ENCODE measurements around the gene ATP2B2. TPM values are rescaled to one million over a fixed set of nuclear protein-coding genes. Genes with fewer than 3 reads are reported as not detected.

The ATP2B2 gene
- total RNA-seq, 4 donors from 2014 or later: 0.31 to 2.9 (median 1.8) TPM

DNA sequence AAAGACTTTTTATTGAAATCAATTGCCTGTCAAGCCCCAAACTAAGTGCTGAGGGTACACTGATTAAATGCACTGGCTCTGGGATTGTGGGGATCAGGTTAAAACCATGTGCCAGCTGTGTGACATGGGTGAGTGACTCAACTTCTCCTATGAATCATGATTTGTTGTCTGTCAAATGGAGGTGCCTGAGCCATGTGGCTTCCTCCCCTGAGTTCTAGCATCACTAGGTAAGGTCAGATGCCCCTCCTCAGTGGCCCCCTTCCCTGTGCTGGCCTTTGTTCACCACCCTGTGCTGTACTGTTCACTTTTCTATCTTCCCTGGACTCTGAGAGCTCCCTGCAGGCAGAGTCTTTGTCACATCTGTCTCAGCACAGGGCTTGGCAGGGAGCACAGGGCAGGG lies 43.6 kb upstream of the ATP2B2 start:
- ATAC-seq: no peak
- DNase-seq: no peak

DNA sequence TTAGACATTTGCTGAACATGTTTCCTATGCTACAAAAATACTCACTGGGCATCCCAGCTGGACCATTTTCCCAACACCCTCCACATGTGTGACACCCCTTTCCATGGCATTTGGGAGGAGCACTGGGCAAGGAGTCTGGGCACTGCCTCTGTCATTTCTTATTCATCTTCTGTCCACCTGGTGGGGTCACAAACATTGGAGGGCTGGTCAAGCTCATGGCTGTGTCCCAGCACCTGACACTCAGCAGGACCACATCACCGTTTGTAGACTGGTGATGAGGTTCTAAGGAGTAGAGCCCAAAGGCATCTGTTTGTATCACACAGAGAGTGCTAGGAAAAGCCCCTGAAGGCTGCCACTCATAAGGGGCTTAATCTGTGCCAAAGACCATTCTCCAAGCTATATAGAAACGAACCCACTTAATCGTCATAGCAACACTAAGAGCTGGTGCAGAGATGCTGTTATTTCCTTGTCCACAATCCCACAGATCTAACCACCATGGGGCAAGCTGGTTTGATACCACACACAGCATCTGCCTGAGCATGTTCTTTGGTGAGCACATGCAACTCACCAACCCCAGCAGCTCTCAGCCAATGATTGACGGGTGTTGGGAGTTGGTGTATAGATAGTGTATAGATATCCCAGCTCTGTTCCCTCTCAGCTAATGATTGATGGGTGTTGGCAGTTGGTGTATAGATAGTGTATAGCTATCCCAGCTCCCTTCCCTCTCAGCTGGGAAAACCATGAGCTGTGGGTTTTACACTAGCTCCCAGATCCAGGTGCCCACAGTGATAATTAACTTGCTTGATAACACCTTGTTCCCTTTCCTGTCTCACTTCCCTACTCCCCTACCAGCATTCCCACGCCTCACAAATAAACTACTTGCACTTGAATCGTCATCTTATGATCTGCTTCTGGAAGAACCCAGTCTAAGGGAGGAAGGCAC lies 42.7 kb upstream of the ATP2B2 start:
- H3K4me1 ChIP-seq: peaks cover 24 to 31% of the 10 kb centered on the region in 2 donors
- no peaks in the 10 kb centered on the region for H3K9me3 ChIP-seq
- TF ChIP-seq, protein P1, sequence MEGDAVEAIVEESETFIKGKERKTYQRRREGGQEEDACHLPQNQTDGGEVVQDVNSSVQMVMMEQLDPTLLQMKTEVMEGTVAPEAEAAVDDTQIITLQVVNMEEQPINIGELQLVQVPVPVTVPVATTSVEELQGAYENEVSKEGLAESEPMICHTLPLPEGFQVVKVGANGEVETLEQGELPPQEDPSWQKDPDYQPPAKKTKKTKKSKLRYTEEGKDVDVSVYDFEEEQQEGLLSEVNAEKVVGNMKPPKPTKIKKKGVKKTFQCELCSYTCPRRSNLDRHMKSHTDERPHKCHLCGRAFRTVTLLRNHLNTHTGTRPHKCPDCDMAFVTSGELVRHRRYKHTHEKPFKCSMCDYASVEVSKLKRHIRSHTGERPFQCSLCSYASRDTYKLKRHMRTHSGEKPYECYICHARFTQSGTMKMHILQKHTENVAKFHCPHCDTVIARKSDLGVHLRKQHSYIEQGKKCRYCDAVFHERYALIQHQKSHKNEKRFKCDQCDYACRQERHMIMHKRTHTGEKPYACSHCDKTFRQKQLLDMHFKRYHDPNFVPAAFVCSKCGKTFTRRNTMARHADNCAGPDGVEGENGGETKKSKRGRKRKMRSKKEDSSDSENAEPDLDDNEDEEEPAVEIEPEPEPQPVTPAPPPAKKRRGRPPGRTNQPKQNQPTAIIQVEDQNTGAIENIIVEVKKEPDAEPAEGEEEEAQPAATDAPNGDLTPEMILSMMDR (IDR thresholded peaks at IDR 0.05 in 4 of 5, conservative IDR thresholded peaks at IDR 0.05 in 1 of 5): no peak
- TF ChIP-seq POLR2A (IDR thresholded peaks at IDR 0.05): no peak
- H3K4me3 ChIP-seq: no peak overlapping the region
- no peaks in the 10 kb centered on the region for H3K36me3 ChIP-seq
- H3K27ac ChIP-seq: no peak overlapping the region
- H3K27me3 ChIP-seq: no peaks in the 10 kb centered on the region
- ATAC-seq (no peak), DNase-seq (no peak)
- intact Hi-C loops (cut with DNase I; ENCODE audit: low total_unique reads) (no loop called here), in situ Hi-C loops (cut with MboI; ENCODE audit: low sequenced_read_pairs in 4 of 4) (no loop called here)

More for the DNA sequence above, 43.6 kb upstream of the ATP2B2 start:
- Histone ChIP-seq H3K4me3 (no peak overlapping the region), H3K4me1 (peaks cover 24 to 31% of the 10 kb centered on the region in 2 donors), H3K27ac (no peak overlapping the region), H3K27me3 (no peaks in the 10 kb centered on the region), H3K36me3 (no peaks in the 10 kb centered on the region), H3K9me3 (no peaks in the 10 kb centered on the region)
- in situ Hi-C loops (cut with MboI; ENCODE audit: low sequenced_read_pairs in 4 of 4): no loop called here
- TF ChIP-seq, protein P1 (IDR thresholded peaks at IDR 0.05 in 4 of 5, conservative IDR thresholded peaks at IDR 0.05 in 1 of 5): no peak
- TF ChIP-seq POLR2A (IDR thresholded peaks at IDR 0.05): no peak
- intact Hi-C loops (cut with DNase I; ENCODE audit: low total_unique reads): no loop called here

- no peaks in the 10 kb centered on the region for H3K36me3 ChIP-seq
- H3K27ac ChIP-seq: no peak overlapping the region
- no peak overlapping the region for H3K4me3 ChIP-seq
- no peaks in the 10 kb centered on the region for H3K27me3 ChIP-seq
- DNase-seq (no peak), ATAC-seq (no peak)
- in situ Hi-C loops (cut with MboI; ENCODE audit: low sequenced_read_pairs in 4 of 4) (no loop called here), intact Hi-C loops (cut with DNase I; ENCODE audit: low total_unique reads) (no loop called here)
- TF ChIP-seq POLR2A (IDR thresholded peaks at IDR 0.05): no peak
- TF ChIP-seq, protein P1 (IDR thresholded peaks at IDR 0.05 in 4 of 5, conservative IDR thresholded peaks at IDR 0.05 in 1 of 5): no peak
- peaks cover 24% of the 10 kb centered on the region in 2 donors for H3K4me1 ChIP-seq
- H3K9me3 ChIP-seq: peaks cover 0 to under 1% (median 0%) of the 10 kb centered on the region in 3 donors
Measured at GRCh38 chr3:10547413-10547812, 42.0 kb upstream of the ATP2B2 start.

DNA sequence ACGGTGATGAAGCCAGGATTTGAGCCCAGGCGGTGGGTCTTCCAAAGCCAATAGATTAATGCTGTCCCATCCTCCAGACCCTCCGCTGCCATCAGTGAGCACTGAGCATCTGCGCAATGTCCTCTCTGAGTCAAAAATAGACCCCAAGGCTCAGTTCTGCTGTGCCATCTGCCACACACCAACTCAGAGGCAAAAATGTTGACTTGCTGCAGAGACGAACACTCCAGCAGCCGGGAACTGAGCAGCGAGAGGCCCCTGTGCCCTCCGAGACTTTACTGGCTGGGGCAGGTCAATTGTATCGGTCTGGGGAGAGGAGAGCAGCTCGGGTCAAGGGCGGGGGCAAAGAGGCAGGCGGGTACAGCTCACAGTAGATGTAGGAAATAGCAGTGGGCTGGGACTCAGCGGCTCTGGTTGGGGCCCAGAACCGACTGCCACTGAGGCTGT lies 41.5 kb upstream of the ATP2B2 start:
- TF ChIP-seq, protein P1 (IDR thresholded peaks at IDR 0.05 in 4 of 5, conservative IDR thresholded peaks at IDR 0.05 in 1 of 5): no peak
- no peak for TF ChIP-seq POLR2A (IDR thresholded peaks at IDR 0.05)
- no peak overlapping the region for H3K27ac ChIP-seq
- H3K4me1 ChIP-seq: peaks cover 19 to 24% of the 10 kb centered on the region in 2 donors
- H3K4me3 ChIP-seq: no peak overlapping the region
- DNase-seq (no peak), ATAC-seq (no peak)
- in situ Hi-C loops (cut with MboI; ENCODE audit: low sequenced_read_pairs in 4 of 4) (no loop called here), intact Hi-C loops (cut with DNase I; ENCODE audit: low total_unique reads) (no loop called here)
- H3K9me3 ChIP-seq: peaks cover 0 to 5% (median 0%) of the 10 kb centered on the region in 3 donors
- no peaks in the 10 kb centered on the region for H3K27me3 ChIP-seq
- H3K36me3 ChIP-seq: no peaks in the 10 kb centered on the region
